Ishikawa (cell line): Measurements from ENCODE around the gene ERICH3.

Experiments
- CEBPB ChIP-seq: IDR thresholded peaks from 2 replicates; pipeline ENCODE4 v1.6.1; 2012
- CREB1 ChIP-seq: IDR thresholded peaks from 2 replicates; pipeline ENCODE4 v1.6.1; 2012; ENCODE audit warnings: low read depth
- EGR1 ChIP-seq: IDR thresholded peaks from 2 replicates; pipeline ENCODE4 v1.6.1; 2012
- EP300 ChIP-seq: IDR thresholded peaks from 2 replicates; pipeline ENCODE4 v1.6.1; 2012; ENCODE audit warnings: borderline replicate concordance
- FOXM1 ChIP-seq: IDR thresholded peaks from 2 replicates; pipeline ENCODE4 v1.6.1; 2012; ENCODE audit warnings: low read depth, borderline replicate concordance
- MAX ChIP-seq: IDR thresholded peaks from 2 replicates; pipeline ENCODE4 v1.6.1; 2012
- NFIC ChIP-seq: IDR thresholded peaks from 2 replicates; pipeline ENCODE4 v1.6.1; 2012
- RAD21 ChIP-seq: IDR thresholded peaks from 2 replicates; pipeline ENCODE4 v1.6.1; 2012; ENCODE audit warnings: low read depth
- REST ChIP-seq: IDR thresholded peaks from 2 replicates; pipeline ENCODE4 v1.6.1; 2012; ENCODE audit warnings: low read depth, mild to moderate bottlenecking
- TAF1 ChIP-seq: IDR thresholded peaks from 2 replicates; pipeline ENCODE4 v1.6.1; 2012; ENCODE audit warnings: low read depth, mild to moderate bottlenecking
- TCF12 ChIP-seq: IDR thresholded peaks from 2 replicates; pipeline ENCODE4 v1.6.1; 2012; ENCODE audit warnings: low read depth
- TEAD4 ChIP-seq: IDR thresholded peaks from 2 replicates; pipeline ENCODE4 v1.6.1; 2012
- USF1 ChIP-seq: IDR thresholded peaks from 2 replicates; pipeline ENCODE4 v1.6.1; 2012
- YY1 ChIP-seq: IDR thresholded peaks from 2 replicates; pipeline ENCODE4 v1.6.1; 2012; ENCODE audit warnings: low read depth
- ZBTB7A ChIP-seq: IDR thresholded peaks from 2 replicates; pipeline ENCODE4 v1.6.1; 2012; ENCODE audit warnings: low read depth

Gene ERICH3

GRCh38 chr1:74681001-74681400 is 7.4 kb upstream of the ERICH3 start:
- no peak for TF ChIP-seq TAF1
- TF ChIP-seq FOXM1 = no peak
- no peak for TF ChIP-seq ZBTB7A
- no peak for TF ChIP-seq NFIC
- no peak for TF ChIP-seq USF1
- no peak for TF ChIP-seq TCF12
- TF ChIP-seq TEAD4 = no peak
- TF ChIP-seq EP300 = no peak
- no peak for TF ChIP-seq RAD21
- no peak for TF ChIP-seq CREB1
- TF ChIP-seq REST = no peak
- TF ChIP-seq EGR1 = no peak
- TF ChIP-seq MAX = no peak
- no peak for TF ChIP-seq YY1

- TF ChIP-seq TCF12 = no peak
- TF ChIP-seq TEAD4 = no peak
- TF ChIP-seq EGR1 = no peak
- no peak for TF ChIP-seq ZBTB7A
- TF ChIP-seq CREB1 = no peak
- no peak for TF ChIP-seq USF1
- TF ChIP-seq EP300 = no peak
- no peak for TF ChIP-seq TAF1
- TF ChIP-seq NFIC = no peak
- TF ChIP-seq MAX = no peak
- TF ChIP-seq CEBPB = no peak
- no peak for TF ChIP-seq YY1
- TF ChIP-seq FOXM1 = no peak
- no peak for TF ChIP-seq REST
- TF ChIP-seq RAD21 = no peak
Measured at GRCh38 chr1:74679811-74680210, 6.2 kb upstream of the ERICH3 start.

GRCh38 chr1:74677926-74678325 is 4.3 kb upstream of the ERICH3 start:
- TF ChIP-seq CREB1 (no peak), REST (no peak), TCF12 (no peak), EGR1 (no peak), NFIC (no peak)

- TF ChIP-seq CREB1 (no peak), EGR1 (no peak), FOXM1 (no peak), TAF1 (no peak), ZBTB7A (no peak), RAD21 (no peak), CEBPB (no peak), USF1 (no peak), EP300 (no peak), YY1 (no peak), TCF12 (no peak), TEAD4 (no peak), NFIC (no peak), REST (no peak), MAX (no peak)
Measured at GRCh38 chr1:74674278-74675048, 871 bp upstream of the ERICH3 start.
